ENCODE measurements around the gene TRABD2B. TPM values are rescaled to one million over a fixed set of nuclear protein-coding genes. Genes with fewer than 3 reads are reported as not detected.
A peak's percentile ranks its signal among the peaks of the same experiment; 100 is the strongest.

TRABD2B gene
- total and polyA plus RNA-seq, 2 of the 13 experiments (the other 11 are each of a cell fraction or from before 2014, with no cell fraction given) = 0.04 TPM; not detected in 1

DNA sequence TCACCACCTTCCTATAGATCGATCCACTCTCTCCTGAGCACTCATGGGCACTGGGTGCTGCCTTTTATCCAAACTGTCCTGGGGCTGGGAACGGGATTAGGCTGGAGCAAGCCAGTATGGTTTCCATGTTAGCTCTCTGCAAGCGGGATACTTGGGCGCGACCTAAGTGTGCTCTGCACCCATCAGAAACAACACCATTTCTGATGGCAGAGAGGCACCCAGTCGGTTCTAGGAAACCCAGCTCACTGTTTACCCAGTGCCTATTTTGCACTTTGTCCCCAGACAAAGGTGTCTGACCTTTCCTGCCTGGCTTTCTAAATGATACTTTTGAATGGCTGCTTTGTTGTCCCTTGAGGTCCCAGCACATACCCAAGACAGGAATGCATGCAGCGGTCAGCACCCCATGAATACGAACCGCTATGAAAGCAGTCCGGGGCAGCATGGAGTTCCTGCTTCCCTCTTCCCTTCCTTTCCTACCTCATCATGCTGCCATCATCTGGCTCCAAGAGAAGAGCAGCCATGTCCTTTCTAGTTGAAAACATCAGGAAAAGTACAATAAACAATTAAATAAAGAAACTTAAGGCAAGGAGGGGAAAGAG is 83.9 kb downstream of the TRABD2B start (continued):
- TF ChIP-seq ZNF503 (CRISPR knock-in tag; IDR thresholded peaks at IDR 0.05) (peak; percentile 73; the same call in 1 of the 2 replicates), ZNF329 (CRISPR knock-in tag; IDR thresholded peaks at IDR 0.05; ENCODE audit: low read depth) (no peak), NFIB (CRISPR knock-in tag; IDR thresholded peaks at IDR 0.05; ENCODE audit: borderline replicate concordance) (no peak), SAP130 (CRISPR knock-in tag; IDR thresholded peaks at IDR 0.05; ENCODE audit: low read depth) (peak; percentile 80), HBP1 (CRISPR knock-in tag; IDR thresholded peaks at IDR 0.05; ENCODE audit: low read depth) (peak; percentile 43; the same call in 1 of the 2 replicates), ZNF780A (CRISPR knock-in tag; IDR thresholded peaks at IDR 0.05) (no peak), FOXA1 (IDR thresholded peaks at IDR 0.05) (peak; percentile 30; the same call in 1 of the 2 replicates), FOXA1 (CRISPR knock-in tag; IDR thresholded peaks at IDR 0.05) (peak; percentile 97), ZNF782 (CRISPR knock-in tag; IDR thresholded peaks at IDR 0.05; ENCODE audit: borderline replicate concordance) (peak; percentile 80; the same call in 1 of the 2 replicates), SP140L (CRISPR knock-in tag; IDR thresholded peaks at IDR 0.05; ENCODE audit: borderline replicate concordance) (no peak), MED13 (CRISPR knock-in tag; IDR thresholded peaks at IDR 0.05) (peak; percentile 36; the same call in 1 of the 2 replicates), ZNF552 (CRISPR knock-in tag; IDR thresholded peaks at IDR 0.05; ENCODE audit: borderline replicate concordance) (no peak; the same call in 1 of the 2 replicates), ZNF577 (CRISPR knock-in tag; IDR thresholded peaks at IDR 0.05; ENCODE audit: borderline replicate concordance, low read depth) (no peak), HDAC1 (CRISPR knock-in tag; IDR thresholded peaks at IDR 0.05) (peak; percentile 52; the same call in 1 of the 2 replicates), DBP (CRISPR knock-in tag; IDR thresholded peaks at IDR 0.05; ENCODE audit: not compliant biosample characterization) (no peak), PCBP1 (IDR thresholded peaks at IDR 0.05; ENCODE audit: borderline replicate concordance, low read depth, low read length) (no peak), POLR2AphosphoS5 (IDR thresholded peaks at IDR 0.05; ENCODE audit: low read depth, low read length) (peak; percentile 87), TEF (CRISPR knock-in tag; IDR thresholded peaks at IDR 0.05) (no peak), ZNF136 (CRISPR knock-in tag; IDR thresholded peaks at IDR 0.05; ENCODE audit: low read depth) (peak; percentile 30; the same call in 1 of the 2 replicates), ZBTB43 (CRISPR knock-in tag; conservative IDR thresholded peaks at IDR 0.05) (peak; percentile 72)
- TF ChIP-seq, protein P1, sequence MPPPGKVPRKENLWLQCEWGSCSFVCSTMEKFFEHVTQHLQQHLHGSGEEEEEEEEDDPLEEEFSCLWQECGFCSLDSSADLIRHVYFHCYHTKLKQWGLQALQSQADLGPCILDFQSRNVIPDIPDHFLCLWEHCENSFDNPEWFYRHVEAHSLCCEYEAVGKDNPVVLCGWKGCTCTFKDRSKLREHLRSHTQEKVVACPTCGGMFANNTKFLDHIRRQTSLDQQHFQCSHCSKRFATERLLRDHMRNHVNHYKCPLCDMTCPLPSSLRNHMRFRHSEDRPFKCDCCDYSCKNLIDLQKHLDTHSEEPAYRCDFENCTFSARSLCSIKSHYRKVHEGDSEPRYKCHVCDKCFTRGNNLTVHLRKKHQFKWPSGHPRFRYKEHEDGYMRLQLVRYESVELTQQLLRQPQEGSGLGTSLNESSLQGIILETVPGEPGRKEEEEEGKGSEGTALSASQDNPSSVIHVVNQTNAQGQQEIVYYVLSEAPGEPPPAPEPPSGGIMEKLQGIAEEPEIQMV (CRISPR knock-in tag; IDR thresholded peaks at IDR 0.05; ENCODE audit: low read depth) = peak; percentile 84; the same call in 1 of the 2 replicates
